ENCODE results near the gene ADCY3.
A peak's percentile ranks its signal among the peaks of the same experiment; 100 is the strongest.

Gene ADCY3

GRCh38 chr2:24899361-24899910 lies 20.6 kb downstream of the ADCY3 start:
- DNase-seq, result no peak

DNA sequence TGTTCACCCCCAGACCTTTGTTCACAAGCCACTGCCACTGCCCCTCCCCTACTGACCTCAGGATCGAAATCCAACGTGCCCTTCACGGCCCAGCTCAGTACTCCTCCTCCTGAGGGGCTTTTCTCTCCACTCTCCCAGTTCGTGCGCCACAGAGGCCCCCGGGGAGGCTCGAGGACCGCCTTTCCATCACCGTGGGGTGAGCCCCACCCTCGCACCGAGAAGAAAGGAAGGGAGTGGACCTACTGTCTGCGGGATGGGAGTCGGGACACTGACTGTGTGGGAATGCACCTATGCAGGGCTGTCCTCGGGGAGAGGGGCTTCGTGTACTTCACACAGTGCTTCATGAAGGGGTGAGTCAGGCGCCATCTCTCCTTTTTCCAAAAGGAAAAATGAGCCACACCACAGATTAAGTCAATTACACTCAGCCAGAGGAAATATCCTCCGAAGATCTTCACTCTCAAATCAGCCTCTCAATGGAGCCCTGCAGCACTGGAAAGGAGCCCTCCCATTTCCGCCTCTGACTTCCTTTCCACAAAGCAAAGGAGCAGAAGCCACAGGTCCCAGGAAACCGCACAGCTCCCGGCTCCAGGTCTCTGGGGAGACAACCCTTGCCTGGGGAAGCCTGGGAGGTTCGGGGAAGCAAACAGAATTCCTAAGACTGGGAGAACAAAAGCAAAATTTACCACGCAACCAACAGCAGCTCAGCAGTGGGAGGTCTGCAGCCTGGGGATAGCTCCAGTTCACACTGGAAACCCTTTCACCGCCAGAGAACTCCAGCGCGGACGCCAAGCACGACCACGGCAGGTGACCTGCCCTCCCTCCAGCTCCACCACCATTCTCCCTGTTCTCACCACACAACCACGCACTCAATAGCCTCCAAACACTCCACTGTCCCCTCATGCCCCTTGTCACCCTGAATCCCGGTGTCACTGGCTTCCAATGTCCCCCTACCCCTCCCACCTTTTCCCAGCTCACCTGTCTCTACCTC lies 21.6 kb downstream of the ADCY3 start:
- DNase-seq, result no peak

DNA sequence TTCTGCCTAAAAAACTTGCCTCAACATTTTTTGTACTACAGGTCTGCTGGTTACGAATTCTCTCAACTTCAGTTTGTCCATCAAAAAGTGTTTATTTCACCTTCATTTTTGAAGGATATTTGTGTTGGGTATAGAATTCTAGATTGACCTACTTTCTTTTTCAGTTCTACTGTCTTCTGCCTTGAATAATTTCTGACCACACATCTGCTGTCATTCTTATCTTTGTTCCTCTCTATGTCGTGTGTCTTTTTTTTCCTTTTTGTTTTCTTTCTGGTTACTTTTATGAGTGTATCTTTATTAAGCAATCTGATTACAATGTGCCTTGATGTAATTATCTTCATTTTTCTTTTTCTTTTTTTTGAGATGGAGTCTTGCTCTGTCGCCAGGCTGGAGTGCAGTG lies 25.3 kb downstream of the ADCY3 start:
- DNase-seq, result no peak

GRCh38 chr2:24893934-24894333 lies 26.1 kb downstream of the ADCY3 start:
- no peak for DNase-seq

DNA sequence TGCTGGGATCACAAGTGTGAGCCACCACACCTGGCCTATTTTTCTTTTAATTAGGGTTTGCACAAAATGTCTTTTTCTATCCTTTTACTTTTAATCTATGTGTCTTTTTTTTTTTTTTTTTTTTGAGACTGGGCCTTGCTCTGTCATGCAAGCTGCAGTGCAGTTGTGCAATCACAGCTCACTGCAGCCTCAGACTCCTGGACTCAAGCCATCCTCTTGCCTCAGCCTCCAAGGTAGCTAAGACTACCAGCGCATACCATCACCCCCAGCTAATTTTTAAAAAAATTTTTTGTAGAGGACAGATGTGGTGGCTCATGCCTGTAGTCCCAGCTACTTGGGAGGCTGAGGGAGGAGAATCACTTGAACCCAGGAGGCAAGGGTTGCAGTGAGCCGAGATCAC lies 27.1 kb downstream of the ADCY3 start:
- no peak for DNase-seq

DNA sequence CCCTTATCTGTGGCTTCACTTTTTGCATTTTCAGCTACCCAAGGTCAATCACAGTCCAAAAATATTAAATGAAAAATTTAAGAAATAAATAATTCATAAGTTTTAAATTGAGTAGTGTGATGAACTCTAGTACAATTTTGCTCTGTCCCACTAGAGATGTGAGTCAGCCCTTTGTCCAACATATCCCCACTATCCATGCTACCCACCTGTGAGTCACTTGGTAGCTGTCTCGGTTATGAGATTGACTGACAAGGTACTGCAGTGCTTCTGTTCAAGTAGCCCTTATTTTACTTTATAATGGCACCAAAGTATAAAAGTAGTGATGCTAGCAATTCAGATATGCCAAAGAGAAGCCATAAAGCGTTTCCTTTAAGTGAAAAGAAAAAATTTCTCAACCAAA lies 28.8 kb downstream of the ADCY3 start:
- DNase-seq, result no peak

GRCh38 chr2:24889221-24889620 lies 30.8 kb downstream of the ADCY3 start:
- DNase-seq, result no peak

GRCh38 chr2:24888177-24888576 lies 31.9 kb downstream of the ADCY3 start:
- DNase-seq, result no peak

DNA sequence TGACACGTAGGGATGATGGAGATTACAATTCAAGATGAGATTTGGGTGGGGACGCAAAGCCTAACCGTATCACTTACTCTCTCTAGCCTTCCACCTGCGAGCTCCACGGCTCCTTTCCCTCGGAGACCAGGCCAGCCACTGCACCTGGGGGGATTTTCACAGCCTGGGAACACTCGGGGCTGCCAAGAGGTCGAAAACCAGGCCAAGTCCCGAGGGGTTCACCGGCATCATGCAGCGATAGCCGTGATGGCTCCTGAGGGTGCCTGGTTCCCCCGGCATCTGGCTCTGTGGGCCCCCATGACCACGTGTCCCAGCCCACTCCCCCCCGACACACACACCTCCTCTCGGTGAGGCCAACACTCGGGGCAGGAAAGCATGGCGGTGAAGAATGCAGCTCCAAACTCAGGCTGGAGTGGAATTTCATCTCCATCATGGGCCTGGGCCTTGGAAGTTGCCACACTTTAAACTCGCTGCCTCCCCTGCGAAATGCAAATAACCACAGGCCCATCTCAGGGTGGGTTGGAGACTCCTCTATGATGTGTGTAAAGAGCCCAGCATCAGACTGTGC lies 32.6 kb downstream of the ADCY3 start:
- no peak for DNase-seq

DNA sequence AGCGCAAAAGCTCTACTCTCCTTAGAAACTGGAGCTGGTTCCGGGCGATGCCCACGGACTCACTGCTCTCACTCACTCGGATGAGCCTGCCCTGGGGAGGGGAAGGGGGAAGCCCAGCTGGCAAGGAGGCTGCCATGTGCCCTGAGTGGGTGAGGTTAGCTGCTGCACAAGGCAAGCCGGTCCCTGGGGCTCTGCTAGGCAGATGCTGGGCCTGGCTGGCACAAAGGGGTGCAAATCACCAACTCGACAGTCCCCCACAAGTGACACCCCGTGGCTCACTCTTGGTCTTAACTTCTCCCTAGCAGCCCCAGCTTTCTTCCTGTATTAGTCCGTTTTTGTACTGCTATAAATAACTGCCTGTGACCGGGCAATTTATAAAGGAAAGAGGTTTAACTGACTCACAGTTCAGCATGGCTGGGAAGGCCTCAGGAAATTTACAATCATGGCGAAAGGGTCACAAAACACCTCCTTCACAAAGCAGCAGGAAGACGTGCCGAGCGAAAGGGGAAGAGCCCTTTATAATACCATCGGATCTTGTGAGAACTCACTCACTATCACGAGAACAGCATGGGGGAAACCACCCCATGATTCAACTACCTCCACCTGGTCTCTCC lies 33.2 kb downstream of the ADCY3 start:
- DNase-seq, result peak; percentile 79 to 89 (median 85)

GRCh38 chr2:24886126-24886501 lies 33.9 kb downstream of the ADCY3 start:
- DNase-seq, result peak in 3 of 4 experiments; percentile 36 to 43 (median 37)

DNA sequence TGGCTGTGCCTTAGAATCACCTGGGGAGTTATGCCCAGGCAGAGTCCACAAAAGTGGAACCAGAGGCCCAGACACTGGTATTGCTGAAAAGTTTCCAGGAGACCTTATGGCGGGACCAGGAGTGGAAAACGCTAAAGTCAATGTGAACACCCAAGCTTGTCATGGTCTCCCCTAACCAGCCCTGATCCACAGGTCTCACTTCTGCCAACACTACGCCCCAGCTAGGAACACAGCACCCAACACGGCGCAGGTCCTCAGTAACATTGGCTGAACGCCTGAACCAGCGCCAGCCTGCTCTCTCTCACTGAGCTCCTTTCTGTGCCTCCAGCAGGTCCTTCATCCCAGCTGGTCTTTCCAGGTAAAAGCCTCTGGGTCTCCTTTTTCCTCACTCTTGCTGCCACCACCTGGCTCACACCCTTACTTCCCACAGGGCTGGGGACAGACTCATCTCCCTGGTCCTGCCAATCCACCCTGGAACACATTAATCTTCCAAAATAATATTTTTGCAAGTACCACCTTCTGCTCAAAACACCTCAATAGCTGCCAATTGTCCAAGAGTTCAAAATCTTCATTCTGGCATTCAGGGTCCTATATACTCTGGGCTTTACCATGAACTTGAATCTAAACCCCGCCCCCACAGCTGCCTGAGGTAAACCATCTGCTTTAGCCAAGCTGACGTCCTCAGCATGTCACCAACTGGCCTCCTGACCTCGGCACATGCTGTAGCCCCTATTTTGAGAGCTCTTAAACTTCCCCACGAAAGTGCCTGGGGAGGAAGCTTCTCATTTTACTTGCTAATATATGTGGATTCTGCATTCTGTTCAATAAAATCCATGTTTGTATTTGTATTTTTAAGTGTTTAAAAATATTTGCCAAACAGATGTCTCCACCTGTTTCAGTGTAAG lies 34.6 kb downstream of the ADCY3 start:
- peak; percentile 87 to 92 (median 90) for DNase-seq

GRCh38 chr2:24883946-24884345 lies 36.1 kb downstream of the ADCY3 start:
- DNase-seq, result no peak

- DNase-seq, result no peak
Measured at GRCh38 chr2:24881623-24882022, 38.4 kb downstream of the ADCY3 start.

DNA sequence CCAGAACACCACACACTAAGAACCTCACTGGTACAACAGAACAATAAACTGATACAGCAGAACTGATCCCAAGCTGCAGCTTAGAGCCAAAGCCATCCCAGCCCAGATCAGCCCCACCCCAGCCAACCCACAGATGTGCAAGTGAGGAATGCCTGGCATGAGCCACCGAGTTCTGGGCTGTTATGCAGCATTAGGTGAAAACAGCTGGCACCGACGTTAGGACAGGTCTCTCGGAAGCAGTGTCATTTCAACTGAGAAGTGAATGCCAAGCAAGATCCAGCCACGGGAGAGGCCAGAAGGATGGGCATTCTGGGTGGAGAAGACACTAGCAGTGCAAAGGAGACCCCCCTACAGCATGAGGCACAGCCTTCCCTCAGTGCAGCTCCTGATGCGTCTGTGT lies 38.9 kb downstream of the ADCY3 start:
- no peak for DNase-seq

- no peak for DNase-seq
Measured at GRCh38 chr2:24878341-24878740, 41.7 kb downstream of the ADCY3 start.

DNA sequence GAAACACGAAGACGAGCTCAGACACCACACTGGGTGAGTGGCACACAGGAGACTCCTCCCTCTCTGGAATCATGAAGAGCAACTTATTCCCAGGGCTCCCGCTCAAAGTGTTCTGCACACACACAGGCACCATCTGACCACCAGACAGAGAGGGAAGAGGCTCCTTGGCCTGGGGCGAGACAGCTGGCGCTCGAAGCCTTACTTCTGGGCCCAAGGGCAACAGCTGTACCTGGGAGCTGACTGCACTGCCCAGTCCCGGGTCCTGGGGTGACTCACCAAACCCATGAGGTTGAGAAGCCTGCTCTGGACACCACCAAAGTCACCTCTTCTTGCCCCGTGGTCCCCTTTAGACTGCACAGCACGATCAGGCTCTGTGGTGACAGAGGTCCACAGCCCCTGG lies 42.4 kb downstream of the ADCY3 start:
- DNase-seq, result no peak

- no peak for DNase-seq
Measured at GRCh38 chr2:24877067-24877466, 43.0 kb downstream of the ADCY3 start.

DNA sequence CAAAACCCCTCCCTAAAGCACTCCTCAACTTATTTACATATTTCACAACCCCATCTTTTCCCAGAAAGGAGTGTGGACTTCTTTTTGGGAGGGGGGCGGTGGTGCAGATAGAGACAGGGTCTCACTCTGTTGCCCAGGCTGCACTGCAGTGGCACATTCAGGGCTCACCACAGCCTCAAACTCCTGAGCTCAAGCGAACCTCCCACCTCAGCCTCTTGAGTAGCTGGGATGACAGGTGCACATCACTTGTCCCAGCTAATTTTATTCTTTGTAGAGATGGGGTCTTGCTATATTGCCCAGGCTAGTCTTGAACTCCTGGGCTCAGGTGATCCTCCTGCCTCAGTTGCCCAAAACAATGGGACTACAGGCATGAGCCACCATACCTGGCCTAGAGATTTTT lies 44.1 kb downstream of the ADCY3 start:
- no peak for DNase-seq

DNA sequence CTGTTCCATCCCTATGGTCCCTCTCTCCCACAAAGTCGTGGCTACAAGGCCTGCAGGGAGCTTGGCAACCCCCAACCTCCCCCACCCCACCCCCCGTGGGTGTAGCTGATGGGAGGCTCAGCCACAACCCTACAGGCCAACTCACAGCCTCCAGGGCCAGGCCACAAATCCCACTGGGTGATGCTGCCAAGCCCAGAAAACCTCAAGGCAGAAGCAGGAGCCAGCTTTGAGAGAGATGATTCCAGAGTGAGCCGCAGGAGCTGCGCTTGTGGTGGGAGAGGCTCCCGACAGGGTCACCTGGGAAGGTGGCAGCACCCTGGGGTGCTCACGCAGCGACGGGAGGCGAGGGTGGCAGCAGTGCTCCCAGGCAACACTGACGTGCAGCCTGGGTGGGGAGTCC lies 44.8 kb downstream of the ADCY3 start:
- no peak for DNase-seq

DNA sequence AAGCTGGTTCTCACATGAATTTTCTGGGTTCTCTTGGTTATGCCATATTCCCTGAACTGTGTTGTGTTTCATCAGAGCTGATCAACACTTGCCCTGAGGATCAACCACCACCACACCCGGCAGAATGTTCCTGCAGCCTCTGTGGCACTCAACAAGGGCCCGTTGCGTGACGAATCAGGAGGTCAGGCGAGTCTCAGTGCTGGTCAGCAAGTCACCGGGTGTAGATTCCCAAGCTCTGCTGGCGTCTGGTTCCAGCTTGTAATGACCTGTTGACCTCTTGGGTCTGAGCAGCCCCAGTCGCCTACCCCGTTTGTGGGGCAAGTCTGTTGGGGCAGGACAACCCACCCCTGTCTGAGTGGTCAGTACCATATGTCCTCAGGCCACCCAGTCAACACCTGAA lies 46.0 kb downstream of the ADCY3 start:
- peak; percentile 62 to 88 (median 72) for DNase-seq

GRCh38 chr2:24873619-24874018 lies 46.4 kb downstream of the ADCY3 start:
- DNase-seq, result peak in 2 of 4 experiments; percentile 15 to 44

Data from suppressor macrophage (primary cell).